ENCODE measurements around the gene ZNF423. TPM values are rescaled to one million over a fixed set of nuclear protein-coding genes. Genes with fewer than 3 reads are reported as not detected.

The ZNF423 gene
- polyA plus RNA-seq, 1 experiment, result 0.11 TPM

GRCh38 chr16:49585143-49585832 lies 270.6 kb downstream of the ZNF423 start:
- Histone ChIP-seq H3K9me3 (ENCODE audit: control insufficient read depth, insufficient read depth, low read length) (no peaks in the 10 kb centered on the region), H3K27me3 (ENCODE audit: control insufficient read depth, insufficient read depth, low read length) (peaks cover 31% of the 10 kb centered on the region), H3K27ac (ENCODE audit: low read depth, low read length) (no peak overlapping the region), H3K4me3 (ENCODE audit: low read depth, low read length) (no peak overlapping the region)
- ChIA-PET CTCF (interaction anchor here (2.3 kb wide), 1 partner anchor 8 kb away, joined by 15 read pairs; no protein-coding TSS in a partner anchor), POLR2A (no interaction called here)
- DNase-seq (ENCODE audit: low read depth, low spot score), result no peak
- no peak for TF ChIP-seq CTCF (IDR thresholded peaks at IDR 0.05; ENCODE audit: low read depth, low read length)

- ChIA-PET POLR2A (no interaction called here), CTCF (interaction anchor here (2.3 kb wide), 1 partner anchor 9 kb away, joined by 15 read pairs; no protein-coding TSS in a partner anchor)
- no peak overlapping the region for H3K4me3 ChIP-seq (ENCODE audit: low read depth, low read length)
- no peak for DNase-seq (ENCODE audit: low read depth, low spot score)
- no peaks in the 10 kb centered on the region for H3K9me3 ChIP-seq (ENCODE audit: control insufficient read depth, insufficient read depth, low read length)
- no peak overlapping the region for H3K27ac ChIP-seq (ENCODE audit: low read depth, low read length)
- no peak for TF ChIP-seq CTCF (IDR thresholded peaks at IDR 0.05; ENCODE audit: low read depth, low read length)
- peaks cover 28% of the 10 kb centered on the region for H3K27me3 ChIP-seq (ENCODE audit: control insufficient read depth, insufficient read depth, low read length)
These were observed 272.0 kb downstream of the ZNF423 start for GRCh38 chr16:49583911-49584310.

- no peak for DNase-seq (ENCODE audit: low read depth, low spot score)
- Histone ChIP-seq H3K27ac (ENCODE audit: low read depth, low read length) (no peak overlapping the region), H3K9me3 (ENCODE audit: control insufficient read depth, insufficient read depth, low read length) (no peaks in the 10 kb centered on the region), H3K27me3 (ENCODE audit: control insufficient read depth, insufficient read depth, low read length) (peaks cover 26% of the 10 kb centered on the region), H3K4me3 (ENCODE audit: low read depth, low read length) (no peak overlapping the region)
- ChIA-PET CTCF (interaction anchor here (0.6 to 2.0 kb wide), 2 partner anchors 11 to 119 kb away, joined by 4 to 19 read pairs; no protein-coding TSS in a partner anchor), POLR2A (no interaction called here)
- no peak for TF ChIP-seq CTCF (IDR thresholded peaks at IDR 0.05; ENCODE audit: low read depth, low read length)
These were observed 274.1 kb downstream of the ZNF423 start for GRCh38 chr16:49581630-49582298.

GRCh38 chr16:49580751-49581303 lies 275.1 kb downstream of the ZNF423 start:
- CTCF ChIA-PET, result interaction anchor here (2.0 kb wide), 1 partner anchor 12 kb away, joined by 19 read pairs; no protein-coding TSS in a partner anchor

More at GRCh38 chr16:49580751-49581303, 275.1 kb downstream of the ZNF423 start:
- H3K27me3 ChIP-seq (ENCODE audit: control insufficient read depth, insufficient read depth, low read length), result peaks cover 19% of the 10 kb centered on the region
- POLR2A ChIA-PET, result no interaction called here
- no peak for TF ChIP-seq CTCF (IDR thresholded peaks at IDR 0.05; ENCODE audit: low read depth, low read length)
- H3K4me3 ChIP-seq (ENCODE audit: low read depth, low read length), result no peak overlapping the region
- DNase-seq (ENCODE audit: low read depth, low spot score), result no peak
- no peak overlapping the region for H3K27ac ChIP-seq (ENCODE audit: low read depth, low read length)
- H3K9me3 ChIP-seq (ENCODE audit: control insufficient read depth, insufficient read depth, low read length), result no peaks in the 10 kb centered on the region
